Measurements from ENCODE around the gene IL17B. TPM values are rescaled to one million over a fixed set of nuclear protein-coding genes. Genes with fewer than 3 reads are reported as not detected.

Gene IL17B
- total and polyA plus RNA-seq, 2 of the 8 experiments (the other 6 are each of a cell fraction or from before 2014, with no cell fraction given) = 0.18 TPM; not detected in 1

DNA sequence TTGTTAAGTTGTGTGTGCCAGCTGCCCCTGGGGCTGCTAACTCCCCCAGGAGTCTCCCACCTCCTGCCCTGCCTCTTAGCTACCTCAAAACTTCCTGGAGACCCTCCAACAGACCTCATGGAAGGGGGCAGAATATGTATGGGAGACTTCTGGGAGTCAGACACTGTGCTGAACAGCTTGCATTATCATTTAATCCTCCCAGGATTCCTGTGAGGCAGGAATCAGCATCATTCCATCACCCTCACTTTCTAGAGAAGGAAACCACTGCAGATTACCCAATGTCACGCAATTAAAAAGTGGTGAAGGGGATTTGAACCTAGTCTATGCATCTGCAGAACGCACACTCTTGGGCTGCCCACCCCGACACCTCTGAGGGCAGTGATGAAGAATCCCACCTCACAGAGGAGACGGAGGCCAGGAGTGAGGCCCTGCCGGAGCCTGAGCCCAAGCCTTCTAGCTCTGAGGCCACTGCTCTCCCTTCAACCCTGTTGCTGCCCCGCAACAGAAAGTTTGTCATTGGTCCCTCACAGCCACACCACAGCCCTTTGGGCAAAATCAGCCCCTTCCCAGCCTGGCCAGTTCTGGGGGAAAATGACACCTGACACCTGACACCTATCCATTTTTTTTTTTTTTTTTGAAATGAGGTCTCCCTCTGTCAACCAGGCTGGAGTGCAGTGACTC, 30.3 kb upstream of the IL17B start:
- H3K4me1 ChIP-seq (replicated peaks in 1 of 4; ENCODE audit: control insufficient read depth in 3 of 4, insufficient read depth in 4 of 4, low read length in 3 of 4) = peaks cover 0 to 10% (median 5%) of the 10 kb centered on the region in 4 experiments; a peak in 4 of 7 replicates
- DNase-seq (ENCODE audit: low read depth in 1 of 2, low spot score in 2 of 2) = no peak
- no peak overlapping the region for H3K23ac ChIP-seq (ENCODE audit: insufficient read length)
- H3K79me1 ChIP-seq (ENCODE audit: low read depth, low read length) = no peaks in the 10 kb centered on the region
- TF ChIP-seq CHD1 (IDR thresholded peaks at IDR 0.05; ENCODE audit: low read depth, low read length) (no peak), SAP30 (IDR thresholded peaks at IDR 0.05; ENCODE audit: insufficient read depth, insufficient replicate concordance, low read length) (no peak), KDM4A (IDR thresholded peaks at IDR 0.05; ENCODE audit: low read depth, low read length, severe bottlenecking) (no peak), SIX5 (IDR thresholded peaks at IDR 0.05; ENCODE audit: low read depth, low read length) (no peak)
- TF ChIP-seq, protein P1, sequence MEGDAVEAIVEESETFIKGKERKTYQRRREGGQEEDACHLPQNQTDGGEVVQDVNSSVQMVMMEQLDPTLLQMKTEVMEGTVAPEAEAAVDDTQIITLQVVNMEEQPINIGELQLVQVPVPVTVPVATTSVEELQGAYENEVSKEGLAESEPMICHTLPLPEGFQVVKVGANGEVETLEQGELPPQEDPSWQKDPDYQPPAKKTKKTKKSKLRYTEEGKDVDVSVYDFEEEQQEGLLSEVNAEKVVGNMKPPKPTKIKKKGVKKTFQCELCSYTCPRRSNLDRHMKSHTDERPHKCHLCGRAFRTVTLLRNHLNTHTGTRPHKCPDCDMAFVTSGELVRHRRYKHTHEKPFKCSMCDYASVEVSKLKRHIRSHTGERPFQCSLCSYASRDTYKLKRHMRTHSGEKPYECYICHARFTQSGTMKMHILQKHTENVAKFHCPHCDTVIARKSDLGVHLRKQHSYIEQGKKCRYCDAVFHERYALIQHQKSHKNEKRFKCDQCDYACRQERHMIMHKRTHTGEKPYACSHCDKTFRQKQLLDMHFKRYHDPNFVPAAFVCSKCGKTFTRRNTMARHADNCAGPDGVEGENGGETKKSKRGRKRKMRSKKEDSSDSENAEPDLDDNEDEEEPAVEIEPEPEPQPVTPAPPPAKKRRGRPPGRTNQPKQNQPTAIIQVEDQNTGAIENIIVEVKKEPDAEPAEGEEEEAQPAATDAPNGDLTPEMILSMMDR (IDR thresholded peaks at IDR 0.05; ENCODE audit: control extremely low read depth in 1 of 3, insufficient read depth in 1 of 3, low read depth in 1 of 3, low read length in 3 of 3) = no peak
- H3K36me3 ChIP-seq (ENCODE audit: control insufficient read depth in 2 of 4, insufficient read depth in 4 of 4, low read length in 3 of 4) = no peaks in the 10 kb centered on the region
- H3K27me3 ChIP-seq (replicated peaks in 1 of 4; ENCODE audit: control insufficient read depth in 3 of 4, extremely low read depth in 1 of 4, insufficient read depth in 3 of 4, low read length in 3 of 4) = no peaks in the 10 kb centered on the region
- H2BK120ac ChIP-seq (replicated peaks; ENCODE audit: low read depth, low read length) = no peak overlapping the region
- no peak overlapping the region for H3K4ac ChIP-seq (replicated peaks; ENCODE audit: insufficient read length, low read depth, low read length)
- H3K9ac ChIP-seq (replicated peaks in 1 of 4; ENCODE audit: extremely low read depth in 1 of 4, low read depth in 3 of 4, low read length in 3 of 4) = no peak overlapping the region
- no peaks in the 10 kb centered on the region for H4K20me1 ChIP-seq (replicated peaks in 1 of 2; ENCODE audit: control insufficient read depth in 1 of 2, insufficient read depth in 2 of 2, low read length in 2 of 2)
- no peaks in the 10 kb centered on the region for H3K23me2 ChIP-seq (ENCODE audit: low read depth, low read length)
- POLR2A ChIA-PET (ENCODE audit: partially characterized antibody) = interaction anchor here (1.1 kb wide), 2 partner anchors 15 to 19 kb away, joined by 3 read pairs; no protein-coding TSS in a partner anchor
- CTCF ChIA-PET (ENCODE audit: partially characterized antibody) = interaction anchor here (1.0 to 15.4 kb wide), 11 partner anchors 10 to 43 kb away, joined by 3 to 315 read pairs (median 6); no protein-coding TSS in a partner anchor
- H2BK20ac ChIP-seq (ENCODE audit: low read length) = no peak overlapping the region
- H4K5ac ChIP-seq (ENCODE audit: insufficient read length, low read depth, low read length) = no peak overlapping the region
- 75% methylated on average over 6 of the region's 6 CpGs; no CpG with 5 or more reads in 1 of the 2 experiments for WGBS, 2 experiments (ENCODE audit: extremely low coverage in 1 of 2, insufficient coverage in 1 of 2, insufficient read length in 1 of 2, insufficient replicate concordance in 2 of 2, low coverage in 1 of 2, low lambda C conversion rate in 2 of 2, missing lambda C conversion rate in 1 of 2)
- H2AFZ ChIP-seq (ENCODE audit: low read length) = no peak overlapping the region
- no peak overlapping the region for H3K56ac ChIP-seq (replicated peaks; ENCODE audit: insufficient read length, low read depth, low read length)
- H3K4me3 ChIP-seq (ENCODE audit: extremely low read depth in 1 of 4, insufficient read depth in 2 of 4, low read depth in 3 of 4, low read length in 4 of 4) = no peak overlapping the region
- no peak overlapping the region for H3K18ac ChIP-seq (ENCODE audit: extremely low read depth, low read length)
- H3K27ac ChIP-seq (ENCODE audit: low read depth, low read length) = no peak overlapping the region
- no peak overlapping the region for H3K4me2 ChIP-seq (ENCODE audit: insufficient read depth in 1 of 2, low read depth in 2 of 2, low read length in 2 of 2)
- H4K91ac ChIP-seq (replicated peaks; ENCODE audit: insufficient read length, low read length) = no peak overlapping the region
- H3K14ac ChIP-seq (ENCODE audit: insufficient read length) = no peak overlapping the region
- no peaks in the 10 kb centered on the region for H3K79me2 ChIP-seq (ENCODE audit: control insufficient read depth in 1 of 2, insufficient read depth in 2 of 2, low read length in 2 of 2)
- H2AK5ac ChIP-seq (ENCODE audit: low read depth, low read length) = no peak overlapping the region
- no peak overlapping the region for H2BK15ac ChIP-seq (ENCODE audit: low read length)
- H2BK5ac ChIP-seq (ENCODE audit: low read depth, low read length) = 0 out of 2 replicates have a peak overlapping the region, but pooled peaks have one; percentile 3
- FAIRE-seq = no peak
- no peak overlapping the region for H2BK12ac ChIP-seq (ENCODE audit: low read depth, low read length)
- no peaks in the 10 kb centered on the region for H3K9me3 ChIP-seq (ENCODE audit: insufficient read depth in 2 of 2, low read depth in 1 of 2, low read length in 1 of 2)
- no peak overlapping the region; the same call in 1 of the 2 replicates for H4K8ac ChIP-seq (ENCODE audit: extremely low read depth, insufficient read depth, low read length)

All from H1 (cell line).